Measurements from ENCODE around the gene CYP4Z1. TPM values are rescaled to one million over a fixed set of nuclear protein-coding genes. Genes with fewer than 3 reads are reported as not detected.
"Not testable (repeated sequence)": the region's sequence is repeated elsewhere in the genome, so short reads cannot be mapped to it uniquely, and the experiment has no call there.

Gene CYP4Z1
- total and polyA plus RNA-seq, 12 donors: 0.07 to 0.84 (median 0.28) TPM; not detected in 1

- H3K4me1 ChIP-seq (replicated peaks in 1 of 2); H3K9me3 ChIP-seq (replicated peaks in 1 of 3); H3K27me3 ChIP-seq; intact Hi-C loops (cut with DNase I); H3K27ac ChIP-seq; DNase-seq; H3K4me3 ChIP-seq; H3K36me3 ChIP-seq (replicated peaks in 1 of 2): not testable (repeated sequence)
- WGBS, 4 donors: 5 to 22% (median 8%) methylated on average over 2 to 3 of the region's 3 CpGs
- TF ChIP-seq CTCF (IDR thresholded peaks at IDR 0.05): peak in 1 of 6 experiments; percentile 34
Measured at GRCh38 chr1:47091476-47091875, 24.4 kb downstream of the CYP4Z1 start.

- Histone ChIP-seq H3K4me3 (no peak overlapping the region), H3K27ac (no peak overlapping the region), H3K9me3 (replicated peaks in 1 of 3) (peaks cover 0 to 10% (median 0%) of the 10 kb centered on the region in 3 donors), H3K27me3 (no peaks in the 10 kb centered on the region), H3K36me3 (replicated peaks in 1 of 2) (no peaks in the 10 kb centered on the region), H3K4me1 (replicated peaks in 1 of 2) (no peaks in the 10 kb centered on the region)
- intact Hi-C loops (cut with DNase I): no loop called here
- WGBS, 4 donors: 61 to 92% (median 87%) methylated on average over 3 of the region's 3 CpGs
- TF ChIP-seq POLR2A (IDR thresholded peaks at IDR 0.05) (no peak), CTCF (IDR thresholded peaks at IDR 0.05) (no peak)
- DNase-seq: no peak
Measured at GRCh38 chr1:47104816-47105215, 37.8 kb downstream of the CYP4Z1 start.

- no peak for DNase-seq
- intact Hi-C loops (cut with DNase I): no loop called here
- H3K4me3 ChIP-seq: no peak overlapping the region
- H3K9me3 ChIP-seq (replicated peaks in 1 of 3): peaks cover 0 to 10% (median 0%) of the 10 kb centered on the region in 3 donors
- H3K4me1 ChIP-seq (replicated peaks in 1 of 2): no peaks in the 10 kb centered on the region
- no peaks in the 10 kb centered on the region for H3K27me3 ChIP-seq
- no peaks in the 10 kb centered on the region for H3K36me3 ChIP-seq (replicated peaks in 1 of 2)
- 75 to 84% (median 79%) methylated on average over 3 of the region's 3 CpGs for WGBS, 4 donors
- TF ChIP-seq CTCF (IDR thresholded peaks at IDR 0.05) (no peak), POLR2A (IDR thresholded peaks at IDR 0.05) (no peak)
- no peak overlapping the region for H3K27ac ChIP-seq
Measured at GRCh38 chr1:47106792-47107191, 39.8 kb downstream of the CYP4Z1 start.

- 53 to 63% (median 59%) methylated on average over 7 to 10 of the region's 10 CpGs for WGBS, 4 donors
- intact Hi-C loops (cut with DNase I); DNase-seq; H3K9me3 ChIP-seq (replicated peaks in 1 of 3); H3K36me3 ChIP-seq (replicated peaks in 1 of 2); H3K27me3 ChIP-seq; H3K4me3 ChIP-seq; H3K27ac ChIP-seq; H3K4me1 ChIP-seq (replicated peaks in 1 of 2): not testable (repeated sequence)
Measured at GRCh38 chr1:47107851-47108574, 41.0 kb downstream of the CYP4Z1 start.

- H3K36me3 ChIP-seq (replicated peaks in 1 of 2); DNase-seq; H3K27ac ChIP-seq; H3K4me1 ChIP-seq (replicated peaks in 1 of 2); H3K4me3 ChIP-seq; H3K9me3 ChIP-seq (replicated peaks in 1 of 3); intact Hi-C loops (cut with DNase I); H3K27me3 ChIP-seq: not testable (repeated sequence)
Measured at GRCh38 chr1:47109482-47109881, 42.5 kb downstream of the CYP4Z1 start.

Data from adrenal gland (tissue), 12 donors.